ENCODE measurements around the gene TMED6. TPM values are rescaled to one million over a fixed set of nuclear protein-coding genes. Genes with fewer than 3 reads are reported as not detected.

Gene TMED6
- not detected in 2 replicates for total RNA-seq
- 0.08 TPM in 1 of 2 replicates, not detected in the other for polyA plus RNA-seq
- 0.52 and 0.56 TPM in 2 replicates for polyA plus RNA-seq (2012)
- not detected in 2 replicates for polyA minus RNA-seq (ENCODE audit: low replicate concordance)

DNA sequence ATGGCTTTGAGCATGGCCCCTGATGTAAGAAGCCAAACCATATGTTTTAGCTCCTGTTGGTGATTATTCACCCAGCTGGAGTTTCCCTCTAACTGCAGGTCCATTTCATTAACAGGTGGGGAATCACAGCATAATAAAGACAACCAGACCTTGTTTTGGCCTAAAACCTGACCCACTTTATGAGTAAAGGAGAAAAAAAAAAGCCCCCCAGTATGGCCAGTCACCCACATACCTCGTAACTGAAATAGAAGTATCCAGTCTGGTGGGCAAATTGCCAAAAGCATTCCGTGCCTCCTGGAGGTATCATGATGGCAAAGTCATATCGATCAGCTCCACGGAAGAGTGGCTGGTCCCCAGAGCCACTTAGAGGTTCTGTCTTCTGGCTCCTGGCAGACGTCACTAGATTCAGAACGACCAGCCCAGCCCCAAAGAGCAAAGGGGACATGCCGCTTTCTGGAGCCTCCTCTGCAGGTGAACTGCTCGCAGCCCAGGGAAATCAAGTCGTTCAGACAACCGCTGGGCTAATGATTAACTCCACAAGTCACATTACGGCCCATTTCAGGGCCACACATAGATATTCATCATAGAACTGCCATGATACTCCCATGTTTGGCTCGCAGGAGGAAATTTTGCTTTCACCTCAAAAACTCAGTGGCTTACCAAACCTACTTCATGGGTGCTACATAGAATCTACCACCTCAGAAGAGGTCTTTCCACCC lies at the start of gene TMED6:
Gene TMED6 (minus strand): TSS at position 478 of the 719 bp plus-strand sequence. CDS start 33 bp downstream, at position 445.
- no peak within 1 kb of the TSS for H3K27ac ChIP-seq (ENCODE audit: insufficient read depth, low read length)
- H3K36me3 ChIP-seq (ENCODE audit: control insufficient read depth, insufficient read depth, low read length), result peaks cover 6% of the 10 kb centered on the region
- no peaks in the 10 kb centered on the region for H3K4me1 ChIP-seq (ENCODE audit: control insufficient read depth, extremely low read depth, insufficient read depth, low read length)
- H3K9ac ChIP-seq (ENCODE audit: insufficient read depth, low read length), result no peak within 1 kb of the TSS
- no peak for TF ChIP-seq EZH2 (IDR thresholded peaks at IDR 0.05; ENCODE audit: low read length, missing control alignments)
- TF ChIP-seq, protein P1, sequence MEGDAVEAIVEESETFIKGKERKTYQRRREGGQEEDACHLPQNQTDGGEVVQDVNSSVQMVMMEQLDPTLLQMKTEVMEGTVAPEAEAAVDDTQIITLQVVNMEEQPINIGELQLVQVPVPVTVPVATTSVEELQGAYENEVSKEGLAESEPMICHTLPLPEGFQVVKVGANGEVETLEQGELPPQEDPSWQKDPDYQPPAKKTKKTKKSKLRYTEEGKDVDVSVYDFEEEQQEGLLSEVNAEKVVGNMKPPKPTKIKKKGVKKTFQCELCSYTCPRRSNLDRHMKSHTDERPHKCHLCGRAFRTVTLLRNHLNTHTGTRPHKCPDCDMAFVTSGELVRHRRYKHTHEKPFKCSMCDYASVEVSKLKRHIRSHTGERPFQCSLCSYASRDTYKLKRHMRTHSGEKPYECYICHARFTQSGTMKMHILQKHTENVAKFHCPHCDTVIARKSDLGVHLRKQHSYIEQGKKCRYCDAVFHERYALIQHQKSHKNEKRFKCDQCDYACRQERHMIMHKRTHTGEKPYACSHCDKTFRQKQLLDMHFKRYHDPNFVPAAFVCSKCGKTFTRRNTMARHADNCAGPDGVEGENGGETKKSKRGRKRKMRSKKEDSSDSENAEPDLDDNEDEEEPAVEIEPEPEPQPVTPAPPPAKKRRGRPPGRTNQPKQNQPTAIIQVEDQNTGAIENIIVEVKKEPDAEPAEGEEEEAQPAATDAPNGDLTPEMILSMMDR (conservative IDR thresholded peaks at IDR 0.05 in 1 of 2, IDR thresholded peaks at IDR 0.05 in 1 of 2; ENCODE audit: low read depth in 1 of 2, low read length in 2 of 2), result no peak
- H2AFZ ChIP-seq (ENCODE audit: low read length), result no peak within 1 kb of the TSS
- no peak for DNase-seq (ENCODE audit: low read depth in 2 of 2)
- H3K9me3 ChIP-seq (ENCODE audit: control insufficient read depth, insufficient read depth, low read depth, low read length), result no peaks in the 10 kb centered on the region
- H3K79me2 ChIP-seq (ENCODE audit: control insufficient read depth, insufficient read depth, low read length), result no peaks in the 10 kb centered on the region
- no peak within 1 kb of the TSS for H3K4me2 ChIP-seq (ENCODE audit: extremely low read depth, insufficient read depth, low read length)
- no peak within 1 kb of the TSS for H3K4me3 ChIP-seq (replicated peaks in 1 of 4; ENCODE audit: control extremely low read depth in 1 of 4, insufficient read depth in 1 of 4, low read depth in 3 of 4, low read length in 4 of 4)
- H3K27me3 ChIP-seq (ENCODE audit: control insufficient read depth, insufficient read depth, low read length), result no peaks in the 10 kb centered on the region
- no peaks in the 10 kb centered on the region for H4K20me1 ChIP-seq (ENCODE audit: control insufficient read depth, extremely low read depth, insufficient read depth, low read length)

DNA sequence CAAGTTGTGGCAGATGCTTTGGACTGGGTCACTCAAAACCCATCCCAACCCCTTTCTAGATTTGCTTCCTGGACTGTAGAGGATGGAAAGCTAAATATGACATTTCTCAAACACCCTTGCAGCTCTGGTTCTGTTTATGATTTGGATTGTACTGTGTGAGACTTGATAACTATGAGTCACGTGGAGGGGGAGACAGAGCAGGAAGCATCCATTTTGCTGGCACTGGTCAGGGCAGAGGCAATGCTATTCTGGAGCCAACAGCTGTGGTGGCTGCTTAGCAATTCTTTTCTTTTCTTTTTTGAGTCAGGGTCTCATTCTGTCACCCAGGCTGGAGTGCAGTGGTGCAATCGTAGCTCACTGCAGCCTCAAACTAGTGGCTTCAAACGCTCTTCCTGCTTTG lies 47.8 kb upstream of the TMED6 start:
- Histone ChIP-seq H3K9ac (ENCODE audit: insufficient read depth, low read length) (no peak overlapping the region), H3K4me3 (replicated peaks in 1 of 4; ENCODE audit: control extremely low read depth in 1 of 4, insufficient read depth in 1 of 4, low read depth in 3 of 4, low read length in 4 of 4) (no peak overlapping the region), H3K79me2 (ENCODE audit: control insufficient read depth, insufficient read depth, low read length) (no peaks in the 10 kb centered on the region), H2AFZ (ENCODE audit: low read length) (no peak overlapping the region), H3K4me1 (ENCODE audit: control insufficient read depth, extremely low read depth, insufficient read depth, low read length) (peaks cover 19% of the 10 kb centered on the region), H3K9me3 (ENCODE audit: control insufficient read depth, insufficient read depth, low read depth, low read length) (no peaks in the 10 kb centered on the region), H4K20me1 (ENCODE audit: control insufficient read depth, extremely low read depth, insufficient read depth, low read length) (no peaks in the 10 kb centered on the region), H3K27ac (ENCODE audit: insufficient read depth, low read length) (no peak overlapping the region), H3K27me3 (ENCODE audit: control insufficient read depth, insufficient read depth, low read length) (no peaks in the 10 kb centered on the region), H3K4me2 (ENCODE audit: extremely low read depth, insufficient read depth, low read length) (peak overlapping the region; percentile 48), H3K36me3 (ENCODE audit: control insufficient read depth, insufficient read depth, low read length) (no peaks in the 10 kb centered on the region)
- TF ChIP-seq, protein P1 (conservative IDR thresholded peaks at IDR 0.05 in 1 of 2, IDR thresholded peaks at IDR 0.05 in 1 of 2; ENCODE audit: low read depth in 1 of 2, low read length in 2 of 2), result no peak
- TF ChIP-seq EZH2 (IDR thresholded peaks at IDR 0.05; ENCODE audit: low read length, missing control alignments), result no peak
- peak; percentile 31 to 70 for DNase-seq (ENCODE audit: low read depth in 2 of 2)

GRCh38 chr16:69397821-69398521 lies 46.4 kb upstream of the TMED6 start:
- H3K4me2 ChIP-seq (ENCODE audit: extremely low read depth, insufficient read depth, low read length), result peak overlapping the region; percentile 47
- peaks cover 17% of the 10 kb centered on the region for H3K4me1 ChIP-seq (ENCODE audit: control insufficient read depth, extremely low read depth, insufficient read depth, low read length)
- no peak overlapping the region for H3K9ac ChIP-seq (ENCODE audit: insufficient read depth, low read length)
- H3K36me3 ChIP-seq (ENCODE audit: control insufficient read depth, insufficient read depth, low read length), result no peaks in the 10 kb centered on the region
- H4K20me1 ChIP-seq (ENCODE audit: control insufficient read depth, extremely low read depth, insufficient read depth, low read length), result no peaks in the 10 kb centered on the region
- H3K9me3 ChIP-seq (ENCODE audit: control insufficient read depth, insufficient read depth, low read depth, low read length), result no peaks in the 10 kb centered on the region
- H2AFZ ChIP-seq (ENCODE audit: low read length), result peak overlapping the region; percentile 61
- no peak for TF ChIP-seq EZH2 (IDR thresholded peaks at IDR 0.05; ENCODE audit: low read length, missing control alignments)
- TF ChIP-seq, protein P1 (conservative IDR thresholded peaks at IDR 0.05 in 1 of 2, IDR thresholded peaks at IDR 0.05 in 1 of 2; ENCODE audit: low read depth in 1 of 2, low read length in 2 of 2), result peak; percentile 81
- H3K4me3 ChIP-seq (replicated peaks in 1 of 4; ENCODE audit: control extremely low read depth in 1 of 4, insufficient read depth in 1 of 4, low read depth in 3 of 4, low read length in 4 of 4), result no peak overlapping the region
- H3K79me2 ChIP-seq (ENCODE audit: control insufficient read depth, insufficient read depth, low read length), result no peaks in the 10 kb centered on the region
- no peaks in the 10 kb centered on the region for H3K27me3 ChIP-seq (ENCODE audit: control insufficient read depth, insufficient read depth, low read length)
- peak overlapping the region; percentile 15 for H3K27ac ChIP-seq (ENCODE audit: insufficient read depth, low read length)
- DNase-seq (ENCODE audit: low read depth in 2 of 2), result peak; percentile 78 to 82

Measured in fibroblast of lung (primary cell).